HG03175 (cell line): ENCODE measurements around the gene ARHGEF17.

Experiments
- ATAC-seq: cut with Tn5 transposase; IDR thresholded peaks from one replicate; pipeline ENCODE4 v1.9.1; 2021; ENCODE audit warnings: mild to moderate bottlenecking, moderate library complexity; ENCODE audit not compliant: unreplicated experiment

The ARHGEF17 gene

DNA sequence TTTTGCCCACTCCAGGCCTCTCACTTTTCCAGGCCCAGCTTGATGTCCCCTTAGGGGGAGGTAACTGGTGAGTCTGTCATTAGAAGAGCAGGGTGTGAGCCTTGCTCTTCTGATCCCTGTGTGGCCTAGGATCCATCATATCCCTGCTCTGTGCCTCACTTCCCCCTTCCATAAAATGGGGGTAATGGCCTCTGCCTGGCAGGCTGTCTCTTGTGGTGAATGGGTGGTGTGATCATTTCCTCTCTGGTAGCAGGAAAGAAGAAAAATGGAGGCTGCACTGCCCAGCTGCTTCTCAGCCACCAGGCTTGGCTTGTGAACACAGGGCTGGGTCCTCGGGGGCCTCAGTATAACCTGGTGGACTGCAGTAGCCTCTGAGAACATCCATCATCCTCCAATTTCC, 5.6 kb downstream of the ARHGEF17 start:
- ATAC-seq = no peak

DNA sequence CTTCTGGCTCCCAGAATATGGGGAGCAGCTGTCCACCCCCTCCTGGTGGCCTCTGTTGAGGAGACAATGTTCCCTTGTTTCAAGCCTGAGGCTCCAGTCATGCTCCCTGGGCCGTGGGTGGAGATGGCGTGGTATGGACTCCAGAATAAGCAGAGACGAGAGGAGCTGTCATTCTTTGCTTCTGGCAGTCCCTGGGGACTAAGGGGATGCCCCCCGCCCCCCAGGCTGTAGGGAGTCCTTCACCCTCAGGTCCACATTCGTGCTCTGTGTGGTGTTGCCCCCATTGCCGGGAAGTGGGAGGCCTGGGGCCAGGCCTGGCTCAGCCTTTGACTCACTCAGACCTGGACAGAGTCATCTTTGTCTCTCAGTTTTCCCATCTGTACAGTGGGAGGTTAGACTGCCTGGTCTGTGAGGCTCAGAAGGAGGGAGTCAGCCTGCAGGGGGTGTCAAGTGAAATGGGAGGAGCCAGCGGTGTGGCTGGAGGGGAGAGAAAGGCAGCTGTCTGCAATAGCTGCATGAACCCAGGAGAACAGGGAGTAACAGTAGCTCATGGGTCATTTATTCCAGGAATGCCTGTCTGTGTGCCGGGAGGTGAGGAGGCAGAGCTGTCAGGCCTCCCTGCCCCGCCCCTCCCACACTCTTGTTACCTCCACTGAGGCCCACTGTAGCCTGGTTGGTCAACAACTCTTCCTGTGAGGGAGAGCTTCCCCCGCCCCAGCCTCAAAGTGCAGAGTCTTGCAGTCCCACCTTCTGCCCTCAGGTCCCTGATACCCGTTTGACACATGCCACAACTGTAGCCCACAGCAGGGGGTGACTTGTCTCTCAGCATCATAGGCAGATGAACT, 6.3 kb downstream of the ARHGEF17 start:
- no peak for ATAC-seq

- no peak for ATAC-seq
These were observed 7.4 kb downstream of the ARHGEF17 start for GRCh38 chr11:73315293-73316020.

DNA sequence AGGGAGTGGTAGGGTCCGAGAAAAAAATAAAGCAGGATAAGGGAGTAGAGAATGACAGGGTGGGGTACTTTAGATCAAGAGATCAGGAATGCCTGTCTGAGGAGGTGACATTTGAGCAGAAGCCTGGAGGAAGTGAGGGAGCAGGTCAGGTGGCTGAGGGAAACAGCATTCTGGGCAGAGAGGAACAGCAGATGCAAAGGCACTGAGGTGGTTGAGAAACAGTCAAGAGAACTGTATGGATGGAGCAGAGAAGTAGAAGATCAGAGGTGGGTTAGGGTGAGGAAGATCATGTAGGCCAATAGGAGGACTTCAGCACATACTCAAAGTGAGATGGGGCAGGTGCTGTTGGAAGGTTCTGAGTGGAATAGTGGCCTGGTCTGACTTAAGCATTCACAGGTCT, 8.3 kb downstream of the ARHGEF17 start:
- no peak for ATAC-seq

DNA sequence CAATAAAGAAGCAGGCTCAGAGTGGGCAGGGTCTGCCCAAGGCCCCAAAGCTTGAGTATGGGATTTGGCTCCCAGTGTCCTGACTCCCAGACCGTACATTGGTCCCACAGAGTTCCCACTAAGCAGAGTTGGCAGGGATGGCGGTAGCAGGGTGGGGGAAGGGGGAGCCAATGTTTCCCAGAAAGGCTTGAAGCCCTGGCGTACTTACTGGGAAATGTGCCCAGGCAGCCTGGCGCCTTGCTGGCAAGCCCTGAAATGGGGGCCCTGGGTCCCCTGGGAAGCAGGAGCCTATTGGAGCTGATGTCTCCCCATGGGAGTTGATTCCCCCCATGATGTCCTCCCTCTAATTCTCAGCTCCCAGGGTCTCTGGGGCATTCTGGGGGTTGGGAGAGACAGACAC, 9.3 kb downstream of the ARHGEF17 start:
- no peak for ATAC-seq

- no peak for ATAC-seq
These were observed 9.7 kb downstream of the ARHGEF17 start for GRCh38 chr11:73317803-73318202.

DNA sequence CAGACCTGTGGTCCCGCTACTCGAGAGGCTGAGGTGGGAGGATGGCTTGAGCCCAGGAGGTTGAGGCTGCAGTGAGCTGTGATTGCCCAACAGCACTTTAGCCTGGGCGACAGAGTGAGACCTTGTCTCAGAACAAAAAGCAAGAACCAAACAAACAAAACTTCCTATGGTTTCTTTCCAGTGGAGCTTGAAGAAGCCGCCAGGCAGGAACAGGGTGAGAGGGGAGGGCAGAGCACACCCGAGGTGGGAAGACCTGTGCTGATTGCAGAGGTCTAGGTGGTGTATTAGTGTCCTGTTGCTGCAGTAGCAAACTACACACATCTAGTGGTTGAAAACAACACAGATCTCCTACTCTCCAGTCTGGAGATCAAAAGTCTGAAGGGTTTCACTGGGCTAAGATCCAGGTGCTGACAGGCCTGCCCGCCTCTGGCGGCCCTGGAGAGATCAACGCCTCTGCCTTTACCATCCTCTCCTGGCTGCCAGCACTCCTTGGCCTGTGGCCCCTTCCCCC, 10.5 kb downstream of the ARHGEF17 start:
- ATAC-seq = no peak

DNA sequence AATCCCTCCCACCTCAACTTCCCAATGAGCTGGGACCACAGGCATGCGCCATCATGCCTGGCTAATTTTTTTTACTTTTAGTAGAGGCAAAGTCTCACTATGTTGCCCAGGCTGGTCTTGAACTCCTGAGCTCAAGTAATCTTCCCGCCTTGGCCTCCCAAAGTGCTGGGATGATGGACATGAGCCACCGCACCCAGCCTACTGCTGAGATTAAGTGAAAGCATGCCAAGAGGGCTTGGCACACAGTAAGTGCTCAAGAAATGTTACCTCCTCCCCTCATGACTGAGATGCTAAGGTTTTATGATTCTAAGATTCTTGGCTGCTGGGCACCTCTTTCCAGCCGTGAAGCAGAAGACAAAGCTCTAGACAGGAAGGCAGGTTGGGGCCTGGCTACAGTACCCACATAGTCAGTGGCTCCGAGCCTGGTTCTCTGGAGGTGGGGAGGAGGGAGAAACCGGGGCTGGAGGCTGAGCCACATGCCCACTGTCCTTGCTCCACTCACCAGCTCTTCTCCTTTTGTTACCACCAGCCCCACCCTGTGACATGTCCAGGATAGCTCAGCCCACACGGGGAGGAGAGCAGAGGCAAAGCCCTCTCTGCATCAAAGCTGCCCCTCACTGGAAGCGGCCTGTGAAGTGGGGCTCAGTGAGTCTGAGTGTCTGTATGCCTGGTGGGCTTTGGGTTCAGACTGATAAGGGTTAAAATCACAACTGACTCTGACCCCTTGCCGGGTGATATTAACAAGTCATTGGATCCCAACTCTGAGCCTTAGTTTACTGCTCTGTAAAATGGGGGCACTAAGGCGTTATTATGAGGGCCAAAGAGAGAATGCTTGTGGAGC, 12.9 kb downstream of the ARHGEF17 start:
- no peak for ATAC-seq

DNA sequence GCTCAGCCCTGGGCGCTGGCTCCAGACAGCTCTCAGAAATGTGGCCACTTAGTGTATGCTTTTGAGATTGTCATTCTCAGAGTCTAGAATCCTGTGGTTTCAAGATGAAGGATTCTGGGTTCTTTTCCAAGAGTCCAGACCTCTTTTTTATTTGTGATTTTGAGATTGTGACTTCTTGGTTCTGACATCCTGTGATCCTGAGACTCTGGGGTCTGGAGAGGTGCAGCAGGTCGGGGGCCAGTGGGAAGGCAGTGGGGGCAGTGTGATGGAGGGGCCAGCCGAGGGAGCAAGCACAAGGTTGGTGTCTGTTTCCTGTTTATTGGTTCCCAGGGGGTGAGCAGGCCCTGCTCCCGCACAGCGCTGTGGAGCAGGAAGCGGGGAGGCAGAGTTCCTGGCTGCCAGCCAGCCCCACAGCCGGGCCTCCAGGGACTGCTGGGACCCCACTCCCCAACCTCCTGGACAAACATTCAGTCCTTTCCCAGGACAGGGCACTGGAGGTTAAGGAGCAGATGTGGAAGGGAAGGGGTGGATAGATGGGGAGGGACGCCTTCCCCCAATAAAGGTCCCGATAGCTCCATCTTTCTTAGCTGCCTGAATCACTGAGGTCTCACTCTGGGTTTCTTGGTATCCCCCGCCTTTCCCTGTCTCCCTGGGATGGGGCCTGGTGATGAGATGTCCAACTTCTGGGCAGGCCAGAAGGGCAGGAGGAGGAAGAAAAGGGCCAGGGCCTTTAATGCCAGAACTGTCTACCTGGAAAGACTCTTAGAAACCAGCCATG, 13.7 kb downstream of the ARHGEF17 start:
- no peak for ATAC-seq

GRCh38 chr11:73322382-73323306, 14.6 kb downstream of the ARHGEF17 start:
- ATAC-seq = no peak

GRCh38 chr11:73323464-73323863, 15.4 kb downstream of the ARHGEF17 start:
- ATAC-seq = no peak

GRCh38 chr11:73324116-73324515, 16.0 kb downstream of the ARHGEF17 start:
- ATAC-seq = no peak

DNA sequence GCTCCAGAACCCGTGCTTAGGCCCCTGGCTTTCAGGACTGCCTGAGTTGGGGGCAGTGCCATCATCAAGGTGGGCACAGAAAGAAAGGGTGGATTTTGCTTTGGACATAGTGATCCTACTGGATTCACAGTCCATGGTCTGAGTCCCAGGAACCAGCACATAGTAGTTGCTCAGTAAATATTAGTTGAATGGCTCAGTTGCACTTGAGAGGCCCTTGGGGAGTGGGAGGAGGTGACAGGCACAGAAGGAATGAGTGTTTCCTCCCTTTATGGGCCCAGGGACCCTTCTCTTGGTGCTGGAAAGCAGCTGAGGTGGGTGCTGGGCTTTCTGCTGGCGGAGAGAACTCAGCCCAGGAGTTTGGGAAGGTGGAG, 16.6 kb downstream of the ARHGEF17 start:
- ATAC-seq = no peak

DNA sequence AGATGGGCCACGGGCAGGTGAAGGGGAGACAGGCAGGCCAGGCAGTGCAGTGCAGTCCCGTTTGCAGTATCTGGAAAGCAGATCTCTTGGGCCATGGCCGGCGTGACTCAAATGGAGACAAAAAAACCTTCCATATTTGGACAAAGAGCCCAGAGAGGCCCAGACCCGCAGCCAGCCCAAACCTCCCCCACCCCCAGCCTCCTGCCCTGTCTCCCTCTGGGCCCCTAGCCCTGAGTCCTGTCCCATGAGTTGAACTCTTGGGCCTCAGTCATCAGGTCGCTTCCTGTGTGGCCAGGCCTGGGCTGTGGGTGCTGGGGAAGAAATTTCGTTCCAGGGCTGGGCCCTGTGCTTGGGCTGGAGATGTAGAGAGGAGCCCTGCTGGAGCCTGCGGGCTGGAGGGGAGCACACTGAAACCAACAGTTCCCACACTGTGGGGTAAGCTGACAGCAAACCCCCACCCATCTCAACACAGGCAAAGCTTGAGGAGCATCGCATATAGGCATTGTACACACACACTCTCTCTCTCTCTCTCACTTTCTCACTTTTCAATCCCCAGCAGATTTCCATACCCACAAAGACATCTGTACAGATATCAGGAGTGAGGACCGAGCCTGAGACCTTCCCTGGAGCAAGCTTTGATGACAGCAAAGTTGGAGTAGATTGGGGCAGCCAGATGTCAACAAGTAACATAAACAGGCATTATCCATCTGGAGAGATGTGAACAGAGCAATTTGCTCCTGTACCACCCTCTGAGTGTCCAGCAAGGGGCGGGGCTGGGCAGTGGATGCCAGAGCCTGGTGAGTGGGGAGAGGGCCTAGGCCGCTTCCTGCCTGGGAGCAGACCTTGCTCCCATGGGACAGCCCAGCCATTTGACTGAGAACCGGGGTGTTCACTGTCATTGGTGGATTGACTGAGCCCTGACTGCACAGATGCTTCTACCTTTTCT, 17.2 kb downstream of the ARHGEF17 start:
- peak; percentile 64 for ATAC-seq

DNA sequence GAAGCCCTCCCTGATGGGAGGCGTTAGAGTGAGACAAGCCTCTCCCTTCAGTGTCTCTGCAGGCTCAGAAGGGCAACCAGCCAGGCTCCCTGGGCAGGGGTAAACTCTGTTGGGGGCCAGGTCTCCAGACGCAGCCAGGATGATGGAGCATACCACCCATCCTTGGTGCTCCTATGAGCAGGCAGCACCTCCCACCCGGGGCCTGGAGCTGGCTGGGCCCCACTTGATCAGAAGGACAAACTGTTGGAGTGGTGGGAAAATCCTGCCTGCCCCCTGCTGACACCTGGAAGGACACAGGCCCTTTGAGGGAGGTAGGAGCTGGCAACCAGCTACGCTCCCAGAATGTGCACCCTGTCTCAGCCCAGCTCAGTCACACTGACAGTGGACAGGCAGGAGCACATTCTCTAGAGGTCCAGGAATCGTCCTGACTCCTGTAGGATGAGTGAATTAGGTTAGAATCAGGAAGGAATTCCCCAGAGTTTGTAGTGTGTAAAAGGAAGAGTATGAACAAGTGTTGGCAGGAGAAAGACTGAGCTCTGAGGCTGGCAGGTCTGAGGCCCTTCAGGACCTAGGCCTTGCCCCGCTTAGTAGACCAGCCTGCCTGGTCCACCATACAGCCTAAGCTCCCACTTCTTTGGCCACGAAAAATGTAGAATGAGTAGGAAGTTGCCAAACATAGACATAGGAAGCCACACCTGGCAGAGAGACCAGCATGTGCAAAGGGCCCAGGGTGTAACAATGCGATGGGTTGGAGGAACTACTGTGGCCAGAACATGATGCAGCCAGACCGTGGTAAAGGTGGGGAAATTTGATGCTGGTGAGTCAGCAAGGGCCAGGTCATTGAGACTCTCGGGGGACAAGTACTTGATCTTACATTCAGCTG, 19.1 kb downstream of the ARHGEF17 start:
- no peak for ATAC-seq

- no peak for ATAC-seq
These were observed 19.8 kb downstream of the ARHGEF17 start for GRCh38 chr11:73327812-73328364.

DNA sequence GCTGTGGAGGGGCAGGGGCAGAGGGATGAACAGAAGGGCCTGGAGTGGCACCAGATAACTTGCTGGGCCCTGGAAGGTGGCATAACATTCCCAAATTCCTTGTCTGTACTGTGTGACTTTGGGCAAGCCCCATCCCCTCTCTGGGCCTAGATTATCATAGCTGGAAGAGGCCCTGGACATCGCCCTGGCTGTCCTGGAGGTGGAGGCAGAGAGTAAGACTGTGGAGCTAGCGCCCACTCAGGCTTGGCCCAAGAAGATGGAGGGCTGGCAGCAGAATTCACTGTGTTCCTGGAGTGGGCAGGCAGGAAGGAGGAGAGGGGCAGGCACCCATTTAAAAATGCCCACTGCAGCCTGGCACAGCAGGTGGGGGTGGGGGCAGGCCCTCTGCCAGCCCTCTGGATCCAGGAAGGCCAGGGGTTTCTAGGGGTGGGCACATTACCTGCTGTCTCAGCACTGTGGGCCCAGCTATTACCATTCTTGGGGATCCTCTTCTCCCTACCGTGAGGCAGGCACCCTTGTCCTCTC, 22.6 kb downstream of the ARHGEF17 start:
- no peak for ATAC-seq
